ENCODE results near the gene CCNF. TPM values are rescaled to one million over a fixed set of nuclear protein-coding genes. Genes with fewer than 3 reads are reported as not detected.

The CCNF gene
- total and polyA plus RNA-seq, 9 donors: 0.87 to 2.5 (median 1.8) TPM

GRCh38 chr16:2471016-2471652 lies 41.9 kb downstream of the CCNF start, which contains the start of gene NTN3:
TSS of gene NTN3 (plus strand) at chr16:2471297. CDS start at chr16:2471702, 405 bp downstream.
- no peaks in the 10 kb centered on the region for H3K36me3 ChIP-seq
- intact Hi-C loops (cut with DNase I): no loop called here
- H3K4me1 ChIP-seq (ENCODE audit: insufficient read depth): peaks cover 12% of the 10 kb centered on the region
- TF ChIP-seq EP300 (IDR thresholded peaks at IDR 0.05) (no peak), CTCF (IDR thresholded peaks at IDR 0.05) (no peak), POLR2A (IDR thresholded peaks at IDR 0.05) (no peak)
- no peak within 1 kb of the TSS for H3K27ac ChIP-seq
- H3K9me3 ChIP-seq: no peaks in the 10 kb centered on the region
- peaks cover 6% of the 10 kb centered on the region for H3K27me3 ChIP-seq
- DNase-seq: peak in 1 of 5 donors; percentile 43
- no peak within 1 kb of the TSS for H3K4me3 ChIP-seq
- WGBS, 3 donors: 0 to 1% (median 1%) methylated on average over 11 to 59 of the region's 59 CpGs

- Histone ChIP-seq H3K4me1 (ENCODE audit: insufficient read depth) (peaks cover 12% of the 10 kb centered on the region), H3K36me3 (no peaks in the 10 kb centered on the region), H3K9me3 (no peaks in the 10 kb centered on the region), H3K4me3 (no peak overlapping the region), H3K27me3 (peaks cover 6% of the 10 kb centered on the region), H3K27ac (no peak overlapping the region)
- WGBS, 3 donors: 36 to 44% (median 42%) methylated on average over 37 to 61 of the region's 61 CpGs
- TF ChIP-seq EP300 (IDR thresholded peaks at IDR 0.05): no peak
- no peak for TF ChIP-seq POLR2A (IDR thresholded peaks at IDR 0.05)
- TF ChIP-seq CTCF (IDR thresholded peaks at IDR 0.05): no peak
- intact Hi-C loops (cut with DNase I): no loop called here
- DNase-seq: peak in 1 of 5 donors; percentile 38
These were observed 42.6 kb downstream of the CCNF start for GRCh38 chr16:2471653-2472487.

GRCh38 chr16:2472488-2472864 lies 43.2 kb downstream of the CCNF start:
- Histone ChIP-seq H3K4me1 (ENCODE audit: insufficient read depth) (peaks cover 12% of the 10 kb centered on the region), H3K4me3 (no peak overlapping the region), H3K27ac (no peak overlapping the region), H3K9me3 (no peaks in the 10 kb centered on the region), H3K27me3 (peaks cover 6% of the 10 kb centered on the region), H3K36me3 (no peaks in the 10 kb centered on the region)
- no peak for TF ChIP-seq CTCF (IDR thresholded peaks at IDR 0.05)
- TF ChIP-seq EP300 (IDR thresholded peaks at IDR 0.05): no peak
- TF ChIP-seq POLR2A (IDR thresholded peaks at IDR 0.05): no peak
- WGBS, 3 donors: 92 to 95% (median 93%) methylated on average over 27 of the region's 27 CpGs
- intact Hi-C loops (cut with DNase I): no loop called here
- DNase-seq: no peak

- Histone ChIP-seq H3K27ac (no peak overlapping the region), H3K27me3 (peaks cover 6% of the 10 kb centered on the region), H3K4me3 (no peak overlapping the region), H3K4me1 (ENCODE audit: insufficient read depth) (peaks cover 12% of the 10 kb centered on the region), H3K36me3 (no peaks in the 10 kb centered on the region), H3K9me3 (no peaks in the 10 kb centered on the region)
- no peak for TF ChIP-seq POLR2A (IDR thresholded peaks at IDR 0.05)
- TF ChIP-seq CTCF (IDR thresholded peaks at IDR 0.05): no peak
- TF ChIP-seq EP300 (IDR thresholded peaks at IDR 0.05): no peak
- intact Hi-C loops (cut with DNase I): no loop called here
- peak in 1 of 5 donors; percentile 35 for DNase-seq
- WGBS, 3 donors: 88 to 93% (median 89%) methylated on average over 14 of the region's 14 CpGs
These were observed 43.7 kb downstream of the CCNF start for GRCh38 chr16:2472885-2473445.

Data from ovary (tissue), 9 donors.